HG02759 (cell line): ENCODE measurements around the gene MPRIP.

ENCODE experiments used
- ATAC-seq: cut with Tn5 transposase; IDR thresholded peaks from one replicate; pipeline ENCODE4 v1.9.1; 2021; ENCODE audit warnings: mild to moderate bottlenecking, moderate library complexity; ENCODE audit not compliant: unreplicated experiment

Gene MPRIP

GRCh38 chr17:17141279-17141678 is 99.0 kb downstream of the MPRIP start:
- no peak for ATAC-seq

- no peak for ATAC-seq
Observed at GRCh38 chr17:17141860-17142552, 99.7 kb downstream of the MPRIP start.

GRCh38 chr17:17142556-17142955 is 100.3 kb downstream of the MPRIP start:
- no peak for ATAC-seq

- no peak for ATAC-seq
Observed at GRCh38 chr17:17143501-17143900, 101.2 kb downstream of the MPRIP start.

GRCh38 chr17:17144061-17144460 is 101.8 kb downstream of the MPRIP start:
- ATAC-seq, result no peak

- ATAC-seq, result no peak
Observed at GRCh38 chr17:17144916-17145665, 102.8 kb downstream of the MPRIP start.

- no peak for ATAC-seq
Observed at GRCh38 chr17:17146786-17147406, 104.6 kb downstream of the MPRIP start.

GRCh38 chr17:17147821-17148220 is 105.6 kb downstream of the MPRIP start:
- no peak for ATAC-seq

- ATAC-seq, result no peak
Observed at GRCh38 chr17:17149520-17150447, 107.5 kb downstream of the MPRIP start.

- no peak for ATAC-seq
Observed at GRCh38 chr17:17150448-17150800, 108.2 kb downstream of the MPRIP start.

- ATAC-seq, result no peak
Observed at GRCh38 chr17:17151055-17151454, 108.8 kb downstream of the MPRIP start.

- ATAC-seq, result no peak
Observed at GRCh38 chr17:17151541-17151940, 109.3 kb downstream of the MPRIP start.

GRCh38 chr17:17151962-17152361 is 109.7 kb downstream of the MPRIP start:
- ATAC-seq, result no peak

GRCh38 chr17:17152385-17152784 is 110.1 kb downstream of the MPRIP start:
- ATAC-seq, result no peak

GRCh38 chr17:17153071-17153470 is 110.8 kb downstream of the MPRIP start:
- ATAC-seq, result no peak

- ATAC-seq, result no peak
Observed at GRCh38 chr17:17153709-17154108, 111.5 kb downstream of the MPRIP start.

GRCh38 chr17:17154556-17154955 is 112.3 kb downstream of the MPRIP start:
- no peak for ATAC-seq

- no peak for ATAC-seq
Observed at GRCh38 chr17:17154981-17155380, 112.7 kb downstream of the MPRIP start.

GRCh38 chr17:17155568-17155967 is 113.3 kb downstream of the MPRIP start:
- no peak for ATAC-seq

- ATAC-seq, result no peak
Observed at GRCh38 chr17:17156107-17156506, 113.8 kb downstream of the MPRIP start.

GRCh38 chr17:17156511-17156910 is 114.3 kb downstream of the MPRIP start:
- no peak for ATAC-seq
